HTERT RPE-1 (cell line): Measurements from ENCODE around the gene IHH.

Experiments used
- in situ Hi-C: fragments of 300-500 bp; cut with MboI; formaldehyde crosslinking; loops from 4 replicates; pipeline ENCODE4 v1.14.3; 2020; ENCODE audit warnings: low sequenced_read_pairs

Gene IHH

DNA sequence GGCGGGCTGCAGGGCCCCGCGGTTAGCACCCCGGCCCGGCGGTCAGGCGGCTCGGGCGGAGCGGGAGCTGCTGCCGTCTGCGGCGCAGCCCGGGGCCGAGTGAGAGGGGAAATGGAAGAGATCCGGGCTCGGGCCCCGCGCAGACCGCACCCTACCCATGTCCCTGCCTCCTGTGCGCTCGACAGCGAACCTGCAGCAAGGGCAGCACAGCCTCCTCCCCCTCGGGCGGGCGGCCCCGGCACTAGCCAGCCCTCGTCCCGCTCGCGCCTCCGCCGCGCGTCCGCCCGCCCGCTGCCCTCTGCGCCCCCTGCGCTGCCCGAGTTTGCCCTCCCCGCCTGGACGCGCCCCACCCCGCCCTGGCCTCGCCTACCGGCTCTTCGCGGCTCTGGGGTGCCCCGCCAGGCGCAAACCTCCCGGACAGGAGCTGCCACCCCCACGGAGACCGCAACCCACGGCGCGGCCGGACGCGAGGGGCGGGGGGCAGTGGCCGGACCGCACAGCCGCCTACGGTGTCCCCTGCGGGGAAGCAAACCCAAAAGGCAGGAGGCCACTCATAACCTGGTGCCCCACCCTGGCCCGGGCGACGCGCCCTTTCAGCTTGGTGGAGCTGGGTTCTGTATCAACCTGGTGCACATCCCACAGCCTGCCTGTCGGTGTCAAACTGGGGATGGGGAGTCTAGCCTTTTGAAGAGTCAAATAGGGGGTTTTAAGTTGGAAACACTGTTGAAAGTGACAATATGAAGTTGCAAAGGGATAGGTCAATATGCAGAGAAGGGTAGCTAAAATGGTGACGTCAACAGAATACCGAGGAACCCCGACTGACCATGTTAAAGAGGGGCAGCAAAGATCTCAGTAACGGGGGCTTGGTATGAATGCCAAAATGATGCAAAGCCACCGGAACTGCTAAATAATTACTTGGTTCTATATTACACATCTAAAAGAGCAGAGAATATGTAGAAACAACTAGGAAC is at the start of gene IHH:
Gene IHH (minus strand): TSS at position 101 of the 971 bp plus-strand sequence. CDS start 454 bp downstream, outside the sequence.
- in situ Hi-C loops = no loop called here

- in situ Hi-C loops = no loop called here
These were observed 48.8 kb upstream of the IHH start for GRCh38 chr2:219109471-219109870.

DNA sequence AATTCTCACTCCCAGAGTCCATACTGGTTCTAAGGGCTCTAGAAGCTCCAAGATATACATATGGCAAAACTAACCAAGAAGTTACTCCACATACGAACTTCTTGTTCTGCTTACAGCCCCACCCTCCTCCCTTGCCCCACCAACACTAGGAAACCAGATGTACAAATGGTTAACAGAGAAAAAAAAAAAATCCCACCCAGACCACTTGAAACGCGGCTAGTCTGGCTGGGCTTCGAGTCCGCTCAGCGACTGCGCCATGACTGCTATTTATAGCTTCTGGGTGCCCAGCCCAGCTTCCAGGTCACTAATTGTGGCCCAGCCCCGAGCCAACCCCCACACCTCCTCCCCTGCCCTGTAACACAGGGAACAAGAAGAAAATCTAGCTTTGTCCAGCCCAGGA is 47.0 kb upstream of the IHH start:
- in situ Hi-C loops = no loop called here

DNA sequence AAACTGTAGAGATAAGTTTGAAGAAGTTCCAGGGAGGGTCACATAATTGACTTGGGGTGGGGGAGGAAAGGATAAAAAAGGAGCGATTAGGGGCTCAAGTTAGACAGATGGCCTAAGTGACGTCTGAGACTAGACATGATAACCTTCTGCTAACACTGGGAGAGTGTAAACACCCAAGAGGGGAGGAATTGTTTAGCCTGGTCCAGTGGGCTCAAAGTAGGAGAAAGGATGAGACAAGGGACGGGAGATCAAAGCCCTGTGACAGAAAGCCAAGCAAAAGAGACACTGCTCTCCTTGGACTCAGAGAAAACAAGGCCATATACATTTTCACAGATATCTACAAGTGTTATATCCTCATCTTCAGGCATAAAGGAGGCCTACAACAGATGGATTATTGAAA is 45.5 kb upstream of the IHH start:
- in situ Hi-C loops = no loop called here

DNA sequence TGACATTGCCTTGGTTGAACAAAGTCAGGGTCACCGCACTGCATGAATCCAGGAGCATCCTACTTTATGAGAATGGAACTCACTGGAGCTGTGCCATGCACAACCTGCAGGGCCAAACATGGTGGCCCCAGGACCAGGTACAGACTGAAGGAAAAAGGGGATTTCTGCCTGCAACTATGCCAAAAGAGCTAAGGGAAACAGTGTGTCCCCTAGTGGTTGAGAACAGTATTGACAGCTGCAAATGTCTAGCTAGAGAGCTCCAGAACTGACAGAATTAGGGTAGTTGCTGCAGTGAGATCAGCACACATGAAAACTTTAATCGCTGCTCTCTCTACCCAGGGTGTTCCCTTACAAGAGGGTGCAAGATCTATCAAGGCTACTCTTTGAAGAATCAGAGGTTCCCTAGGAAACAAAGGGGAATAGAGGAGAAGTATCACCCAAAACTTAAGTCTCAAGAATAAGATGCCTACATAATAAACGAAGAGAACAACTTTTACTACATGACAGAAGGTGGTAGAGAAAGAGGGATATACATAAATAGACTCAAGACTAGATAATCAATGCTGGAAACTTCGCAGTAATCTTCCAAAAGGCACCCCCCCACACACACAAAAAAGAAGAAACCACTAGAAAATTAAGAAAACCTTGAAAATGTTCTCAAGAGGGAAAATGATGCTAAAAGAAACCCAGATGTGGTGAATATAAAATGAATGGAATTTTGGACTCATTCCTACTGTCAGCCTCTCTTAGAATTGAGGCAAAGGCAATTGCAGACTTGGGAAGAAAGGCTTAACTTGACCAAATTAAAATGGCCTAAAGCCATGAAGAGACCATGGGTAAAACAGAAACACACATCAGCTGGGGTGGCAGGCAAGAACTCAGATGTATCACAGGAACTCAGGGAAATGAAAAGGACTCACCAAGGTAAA is 43.6 kb upstream of the IHH start:
- in situ Hi-C loops = no loop called here

- in situ Hi-C loops = no loop called here
These were observed 38.6 kb upstream of the IHH start for GRCh38 chr2:219099329-219099728.

DNA sequence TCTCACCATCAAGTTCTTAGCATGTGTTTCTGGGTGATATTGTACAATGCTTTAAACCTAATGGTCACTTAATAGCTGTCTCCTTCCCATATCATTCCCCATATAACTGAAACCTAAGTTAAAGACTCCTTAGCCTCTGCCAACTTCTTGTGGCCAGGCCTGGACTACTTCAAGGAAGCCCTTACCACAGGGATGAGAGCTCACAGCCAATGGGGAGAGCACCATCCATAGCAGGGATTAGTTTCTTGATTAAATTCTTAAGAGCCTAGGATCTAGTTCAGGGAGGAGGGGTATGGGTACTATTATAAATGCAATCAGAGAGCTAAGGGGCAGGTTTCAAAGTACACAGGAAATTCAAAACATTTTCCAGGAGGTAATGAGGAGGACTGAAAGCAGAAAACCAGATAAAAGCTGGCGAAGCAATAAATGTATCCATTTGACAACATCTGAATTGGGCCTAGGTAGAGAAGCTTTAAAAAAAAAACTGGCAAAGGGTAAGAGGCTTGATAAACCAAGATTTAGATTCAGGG is 34.8 kb upstream of the IHH start:
- in situ Hi-C loops = no loop called here

- in situ Hi-C loops = no loop called here
These were observed 33.5 kb upstream of the IHH start for GRCh38 chr2:219094171-219094570.

DNA sequence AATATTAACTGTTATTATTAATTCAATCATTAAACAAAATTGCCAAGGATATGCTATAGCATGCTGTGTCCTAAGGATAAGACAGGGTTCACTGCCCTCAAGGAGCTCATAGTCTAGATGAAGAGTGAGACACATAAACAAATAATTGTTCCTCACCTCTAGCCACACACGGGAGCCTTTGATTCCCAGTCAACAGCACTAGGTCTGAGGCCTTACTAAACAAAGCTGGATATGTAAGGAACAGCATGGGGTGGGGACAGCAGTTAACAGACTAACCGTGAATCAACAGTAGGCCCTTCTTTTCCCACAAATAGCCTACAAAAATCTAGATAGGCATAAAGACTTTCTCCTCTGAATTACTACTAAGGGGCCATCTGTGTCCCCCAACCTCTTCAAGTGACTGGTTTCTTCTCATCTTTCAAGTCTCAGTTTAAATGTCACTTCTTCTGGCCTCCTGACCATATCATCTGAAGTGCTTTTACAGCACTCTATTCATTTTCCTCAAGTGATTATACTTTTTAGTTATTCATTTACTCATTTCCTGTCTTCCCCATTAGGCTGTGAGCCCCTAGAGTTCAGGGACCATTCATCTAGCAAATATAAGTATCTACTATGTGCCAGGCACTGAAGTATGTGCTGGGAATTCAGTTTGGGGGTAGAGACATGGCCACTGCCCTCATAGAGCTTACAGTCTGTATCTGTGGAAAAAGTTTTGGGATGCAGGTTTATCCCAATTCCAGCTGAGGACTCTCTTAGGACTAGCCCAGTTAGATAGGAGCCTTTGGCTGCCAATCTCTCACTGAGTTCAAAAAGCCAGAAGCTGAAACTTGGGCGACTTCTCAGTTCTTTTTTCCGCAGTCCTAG is 29.9 kb upstream of the IHH start:
- in situ Hi-C loops = no loop called here

GRCh38 chr2:219089330-219089729 is 28.6 kb upstream of the IHH start:
- in situ Hi-C loops = no loop called here

- in situ Hi-C loops = no loop called here
These were observed 27.1 kb upstream of the IHH start for GRCh38 chr2:219087848-219088247.

- in situ Hi-C loops = no loop called here
These were observed 26.6 kb upstream of the IHH start for GRCh38 chr2:219087361-219087760.

DNA sequence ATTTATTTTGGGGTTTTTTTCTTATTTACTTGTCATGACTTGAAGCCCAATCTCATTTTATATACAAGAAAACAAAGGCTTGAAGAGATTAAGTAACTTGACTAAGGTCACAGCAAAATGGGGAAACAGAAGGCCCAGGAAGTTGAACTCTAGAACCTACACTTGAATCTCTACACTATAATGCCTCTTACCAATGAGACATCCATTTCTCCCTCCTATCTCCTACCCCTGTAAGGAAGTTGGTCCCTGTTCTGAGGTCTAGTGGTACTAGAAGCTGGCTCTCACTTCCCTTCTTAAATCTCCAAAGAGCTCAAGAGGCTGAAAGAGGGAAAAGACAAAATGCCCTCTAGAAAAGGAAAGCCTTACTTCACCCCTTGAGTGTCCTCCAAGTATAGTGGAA is 25.5 kb upstream of the IHH start:
- in situ Hi-C loops = no loop called here

- in situ Hi-C loops = no loop called here
These were observed 24.1 kb upstream of the IHH start for GRCh38 chr2:219084791-219085190.

DNA sequence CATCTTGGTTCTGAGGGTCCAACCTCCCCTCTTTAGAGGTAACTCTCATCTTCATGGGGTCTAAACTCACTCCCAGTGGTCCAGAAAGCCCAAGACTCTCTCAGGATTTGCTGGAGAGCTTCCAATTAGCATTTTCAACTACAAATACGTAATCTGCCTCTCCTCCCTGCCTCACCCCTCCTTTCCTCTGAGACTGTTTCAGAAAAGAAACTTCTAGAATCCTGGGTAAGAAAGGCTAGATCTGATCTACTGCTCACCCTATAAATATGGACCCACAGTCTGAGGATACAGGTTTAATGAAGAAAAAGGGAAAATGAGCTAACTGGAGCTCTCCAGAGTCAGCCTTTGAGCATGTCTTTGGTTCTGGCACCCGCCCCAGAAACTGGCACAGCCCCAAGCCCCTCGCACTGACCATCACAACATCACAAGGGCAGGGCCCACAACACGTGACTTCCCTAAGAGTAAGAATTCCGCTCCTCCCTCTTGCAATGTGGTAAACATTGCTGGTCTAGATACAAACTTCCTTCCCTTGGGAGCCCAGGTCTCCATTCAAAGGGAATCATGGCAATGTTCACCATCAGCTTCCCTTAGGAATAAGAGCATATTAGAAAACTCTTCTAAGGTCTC is 21.7 kb upstream of the IHH start:
- in situ Hi-C loops = no loop called here

GRCh38 chr2:219081701-219082331 is 21.1 kb upstream of the IHH start:
- in situ Hi-C loops = no loop called here

- in situ Hi-C loops = no loop called here
These were observed 20.4 kb upstream of the IHH start for GRCh38 chr2:219081096-219081495.

DNA sequence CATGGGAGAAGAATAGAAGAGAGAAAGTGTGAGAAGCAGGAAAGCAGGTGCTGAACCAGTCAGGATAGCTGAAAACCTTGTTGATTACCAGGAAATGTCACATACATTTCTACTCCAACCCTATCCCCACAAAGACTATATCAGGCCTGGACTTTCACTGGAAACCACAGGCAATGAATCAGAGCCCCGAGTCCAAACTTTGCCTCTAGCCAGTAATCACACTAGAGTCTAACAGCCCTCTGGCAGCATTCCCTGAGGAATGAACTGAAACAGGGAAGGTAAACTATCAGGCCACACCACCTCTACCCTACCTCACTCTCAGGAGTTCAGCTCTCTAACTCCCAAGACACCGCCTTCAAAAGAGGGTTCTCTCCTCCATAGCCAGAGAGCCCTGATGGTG is 18.7 kb upstream of the IHH start:
- in situ Hi-C loops = no loop called here

- in situ Hi-C loops = no loop called here
These were observed 18.2 kb upstream of the IHH start for GRCh38 chr2:219078951-219079350.

GRCh38 chr2:219078126-219078525 is 17.4 kb upstream of the IHH start:
- in situ Hi-C loops = no loop called here
